ENCODE results near the gene LUZP1.

- TF ChIP-seq POLR2A (IDR thresholded peaks at IDR 0.05; ENCODE audit: extremely low read depth, insufficient read length): no peak
- TF ChIP-seq, protein P1, sequence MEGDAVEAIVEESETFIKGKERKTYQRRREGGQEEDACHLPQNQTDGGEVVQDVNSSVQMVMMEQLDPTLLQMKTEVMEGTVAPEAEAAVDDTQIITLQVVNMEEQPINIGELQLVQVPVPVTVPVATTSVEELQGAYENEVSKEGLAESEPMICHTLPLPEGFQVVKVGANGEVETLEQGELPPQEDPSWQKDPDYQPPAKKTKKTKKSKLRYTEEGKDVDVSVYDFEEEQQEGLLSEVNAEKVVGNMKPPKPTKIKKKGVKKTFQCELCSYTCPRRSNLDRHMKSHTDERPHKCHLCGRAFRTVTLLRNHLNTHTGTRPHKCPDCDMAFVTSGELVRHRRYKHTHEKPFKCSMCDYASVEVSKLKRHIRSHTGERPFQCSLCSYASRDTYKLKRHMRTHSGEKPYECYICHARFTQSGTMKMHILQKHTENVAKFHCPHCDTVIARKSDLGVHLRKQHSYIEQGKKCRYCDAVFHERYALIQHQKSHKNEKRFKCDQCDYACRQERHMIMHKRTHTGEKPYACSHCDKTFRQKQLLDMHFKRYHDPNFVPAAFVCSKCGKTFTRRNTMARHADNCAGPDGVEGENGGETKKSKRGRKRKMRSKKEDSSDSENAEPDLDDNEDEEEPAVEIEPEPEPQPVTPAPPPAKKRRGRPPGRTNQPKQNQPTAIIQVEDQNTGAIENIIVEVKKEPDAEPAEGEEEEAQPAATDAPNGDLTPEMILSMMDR (IDR thresholded peaks at IDR 0.05; ENCODE audit: low read depth, low read length): no peak
Measured at GRCh38 chr1:23118957-23119792, 49.5 kb downstream of the LUZP1 start.

All from NB4 (cell line).